Right ventricle myocardium superior (tissue), 1 donor: ENCODE results near the gene FOXP1. TPM values are rescaled to one million over a fixed set of nuclear protein-coding genes. Genes with fewer than 3 reads are reported as not detected.

Experiments
- ATAC-seq: fragments of 200-7000 bp; cut with Tn5 transposase; one replicate; pipeline ENCODE4 v1.9.1; 2020; ENCODE audit warnings: mild to moderate bottlenecking; ENCODE audit not compliant: poor library complexity
- DNase-seq: peaks from one replicate; pipeline ENCODE4 v3.0.0-alpha.2; 2020
- intact Hi-C: fragments of 100-400 bp; cut with DNase I; formaldehyde crosslinking; loops from one replicate; pipeline ENCODE4 v1.11.2; 2022
- total RNA-seq: library from RNA; stranded (reverse); fragmentation: NEBNext Ultra II Directional; extraction: Animal tissue kit (Norgen Biotek cat#: 25700); gene quantifications from one replicate; pipeline ENCODE4 v1.2.1, GENCODE V29; 2021
- donor health status: DM: no; HTN: yes; CAD: no; lungs with severe emphysema.

The FOXP1 gene
- total RNA-seq, 1 donor from 2014 or later, result 36.3 TPM

- ATAC-seq (no peak), DNase-seq (no peak)
- intact Hi-C loops, result no loop called here
Observed at GRCh38 chr3:71518089-71518488, 65.4 kb downstream of the FOXP1 start.

GRCh38 chr3:71517271-71517791 lies 66.2 kb downstream of the FOXP1 start:
- ATAC-seq, result no peak
- DNase-seq, result no peak
- intact Hi-C loops, result no loop called here

GRCh38 chr3:71515636-71516365 lies 67.7 kb downstream of the FOXP1 start:
- DNase-seq (no peak), ATAC-seq (peak; percentile 48)
- intact Hi-C loops, result no loop called here

GRCh38 chr3:71514621-71515020 lies 68.9 kb downstream of the FOXP1 start:
- no peak for ATAC-seq
- DNase-seq, result no peak
- intact Hi-C loops, result no loop called here

DNA sequence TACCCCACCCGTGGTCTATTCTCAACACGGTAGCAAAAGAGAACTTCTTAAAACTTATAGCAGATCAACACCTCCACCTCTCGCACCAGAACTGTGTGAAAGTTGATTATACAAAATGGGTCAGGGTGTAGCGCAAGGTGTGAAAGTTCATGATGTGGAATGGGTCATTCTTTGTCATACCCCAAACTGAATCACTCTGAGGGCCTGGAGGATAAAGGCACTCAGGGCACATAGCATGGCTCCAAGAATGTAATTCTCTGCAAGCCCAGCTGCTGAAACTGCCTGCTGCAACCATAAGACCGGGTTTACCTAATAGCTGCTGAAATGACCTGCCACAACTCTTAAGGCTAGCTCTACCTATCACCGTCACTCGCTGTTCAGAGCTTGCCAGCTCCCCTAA lies 70.0 kb downstream of the FOXP1 start:
- DNase-seq, result no peak
- no peak for ATAC-seq
- intact Hi-C loops, result no loop called here

DNA sequence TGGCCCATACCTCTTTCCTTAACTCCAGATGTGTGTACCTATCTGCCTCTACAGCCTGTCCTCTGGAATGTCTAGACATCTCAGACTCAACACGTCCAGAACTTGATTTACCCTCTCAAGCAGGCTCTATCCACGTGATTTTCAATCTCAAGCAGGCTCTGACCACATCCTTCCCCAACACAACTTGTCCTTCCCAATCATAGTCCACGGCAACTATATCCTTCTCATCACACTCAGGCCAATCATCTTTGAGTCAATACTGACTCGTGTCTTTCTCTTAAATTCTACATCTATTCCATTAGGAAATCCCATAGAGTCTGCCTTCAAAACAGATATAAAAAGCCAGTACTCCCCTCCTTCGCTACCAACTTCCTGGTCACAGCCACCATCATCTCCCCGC lies 70.4 kb downstream of the FOXP1 start:
- DNase-seq (no peak), ATAC-seq (no peak)
- intact Hi-C loops, result no loop called here

DNA sequence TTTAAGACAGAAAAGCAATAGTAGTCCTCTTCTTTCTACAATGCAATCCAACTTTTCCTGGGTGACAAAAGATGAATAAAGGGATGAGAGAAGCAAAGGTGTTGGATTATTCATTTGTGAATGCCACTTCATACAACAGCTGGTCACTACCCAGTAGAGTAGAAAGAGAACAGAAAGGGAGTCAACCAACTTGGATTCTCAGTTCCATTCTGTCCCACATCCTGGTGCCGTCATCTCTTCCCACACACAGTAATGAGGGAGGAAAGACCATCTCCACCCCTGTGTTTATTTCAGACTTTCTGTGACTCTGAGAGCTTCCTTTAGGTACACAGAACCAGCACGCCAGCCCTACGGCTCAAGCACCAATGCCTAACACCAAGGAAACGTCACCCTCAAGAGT lies 71.0 kb downstream of the FOXP1 start:
- intact Hi-C loops, result no loop called here
- DNase-seq, result no peak
- no peak for ATAC-seq

GRCh38 chr3:71512000-71512399 lies 71.5 kb downstream of the FOXP1 start:
- intact Hi-C loops, result no loop called here
- ATAC-seq, result peak; percentile 27

DNA sequence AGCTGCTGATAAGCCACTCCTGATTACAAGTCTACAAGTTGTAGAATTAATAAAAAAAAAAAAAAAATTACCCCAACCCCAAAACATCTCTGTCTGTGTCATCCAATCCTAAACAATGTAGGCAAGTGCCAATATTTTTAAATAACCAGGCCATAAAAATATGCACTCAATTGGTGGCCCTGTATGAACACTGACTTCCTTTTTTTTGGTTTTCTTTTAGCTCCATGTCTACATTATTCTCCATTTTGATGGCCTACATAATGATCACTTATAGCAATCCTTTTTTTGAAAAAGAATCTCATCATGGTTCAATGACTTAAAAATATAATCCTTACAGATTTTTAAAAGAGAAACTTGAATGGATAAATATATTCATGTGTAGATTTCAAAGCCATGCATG lies 72.1 kb downstream of the FOXP1 start:
- ATAC-seq, result no peak
- intact Hi-C loops, result no loop called here
- DNase-seq, result no peak

More at GRCh38 chr3:71512000-71512399, 71.5 kb downstream of the FOXP1 start:
- no peak for DNase-seq

DNA sequence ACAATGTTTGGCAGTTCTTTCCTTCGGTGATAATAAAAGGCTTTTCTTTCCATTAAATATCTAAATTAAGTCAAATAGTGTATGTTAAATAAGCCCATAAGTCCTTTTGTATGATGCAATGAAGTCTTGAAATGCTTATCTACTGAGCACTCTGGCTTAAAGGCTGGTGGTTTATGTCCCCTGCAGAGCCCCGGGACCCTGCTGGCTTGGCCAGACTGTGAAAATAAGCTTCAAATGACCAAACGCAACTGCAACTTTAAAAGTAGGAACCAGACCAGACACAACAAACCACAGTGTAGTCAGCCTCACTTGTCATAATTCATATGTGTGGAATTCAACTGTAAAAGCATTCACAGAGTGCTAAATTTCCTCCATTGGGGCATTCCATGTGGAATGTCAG lies 72.5 kb downstream of the FOXP1 start:
- intact Hi-C loops, result no loop called here
- no peak for ATAC-seq
- DNase-seq, result no peak

DNA sequence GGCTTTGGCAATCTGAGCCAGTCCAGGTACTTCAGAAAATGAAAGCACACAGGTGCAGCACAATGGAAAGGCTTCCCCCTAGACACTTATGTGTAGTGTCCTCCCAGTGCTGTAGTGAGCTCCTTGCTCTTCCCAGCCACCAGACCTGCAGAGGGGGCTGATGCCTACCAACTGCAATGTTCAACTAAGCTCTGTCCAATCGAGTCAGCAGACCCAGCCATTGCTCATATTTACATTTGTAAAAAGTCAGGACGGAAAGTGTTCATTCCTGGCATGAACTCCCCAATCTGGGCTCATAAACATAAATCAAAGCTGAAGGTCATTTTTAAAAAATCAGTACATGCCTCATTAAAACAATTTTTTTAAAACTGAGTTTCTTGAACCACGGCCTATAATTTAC lies 73.0 kb downstream of the FOXP1 start:
- intact Hi-C loops, result no loop called here
- no peak for ATAC-seq
- no peak for DNase-seq

GRCh38 chr3:71509066-71509465 lies 74.5 kb downstream of the FOXP1 start:
- ATAC-seq, result no peak
- intact Hi-C loops, result no loop called here

DNA sequence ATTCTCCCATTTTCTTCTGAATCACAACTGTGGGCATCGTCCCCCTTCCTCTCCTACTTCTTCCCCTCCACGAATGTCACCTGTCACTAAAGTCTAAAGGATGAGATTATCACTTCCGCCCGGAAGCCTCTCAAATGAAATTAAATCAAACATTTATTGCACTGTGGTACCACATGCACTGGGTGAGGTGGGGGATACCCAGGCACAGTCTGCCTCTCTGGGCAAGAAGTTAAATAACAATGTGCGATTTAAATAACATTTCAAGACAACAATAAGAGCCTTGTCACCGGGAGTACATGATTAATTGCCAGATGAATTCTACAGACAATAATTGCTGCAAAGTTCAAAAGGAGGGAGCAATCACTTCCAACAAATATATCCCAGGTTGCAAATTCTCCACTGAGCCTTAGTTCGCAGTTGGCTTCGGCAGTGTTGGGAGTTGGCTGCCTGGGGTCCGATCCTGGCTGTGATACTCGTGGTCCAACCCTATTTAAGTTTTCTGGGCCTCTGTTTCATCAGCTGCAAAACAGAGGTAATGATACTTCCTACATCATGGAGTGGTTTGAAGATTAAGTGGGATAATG lies 77.7 kb downstream of the FOXP1 start:
- ATAC-seq (no peak), DNase-seq (no peak)
- intact Hi-C loops, result no loop called here

More at GRCh38 chr3:71509066-71509465, 74.5 kb downstream of the FOXP1 start:
- DNase-seq, result no peak

- ATAC-seq, result no peak
- no peak for DNase-seq
- intact Hi-C loops, result no loop called here
Observed at GRCh38 chr3:71504250-71505036, 79.1 kb downstream of the FOXP1 start.

- ATAC-seq (no peak), DNase-seq (no peak)
- intact Hi-C loops, result no loop called here
Observed at GRCh38 chr3:71503525-71504249, 79.8 kb downstream of the FOXP1 start.

DNA sequence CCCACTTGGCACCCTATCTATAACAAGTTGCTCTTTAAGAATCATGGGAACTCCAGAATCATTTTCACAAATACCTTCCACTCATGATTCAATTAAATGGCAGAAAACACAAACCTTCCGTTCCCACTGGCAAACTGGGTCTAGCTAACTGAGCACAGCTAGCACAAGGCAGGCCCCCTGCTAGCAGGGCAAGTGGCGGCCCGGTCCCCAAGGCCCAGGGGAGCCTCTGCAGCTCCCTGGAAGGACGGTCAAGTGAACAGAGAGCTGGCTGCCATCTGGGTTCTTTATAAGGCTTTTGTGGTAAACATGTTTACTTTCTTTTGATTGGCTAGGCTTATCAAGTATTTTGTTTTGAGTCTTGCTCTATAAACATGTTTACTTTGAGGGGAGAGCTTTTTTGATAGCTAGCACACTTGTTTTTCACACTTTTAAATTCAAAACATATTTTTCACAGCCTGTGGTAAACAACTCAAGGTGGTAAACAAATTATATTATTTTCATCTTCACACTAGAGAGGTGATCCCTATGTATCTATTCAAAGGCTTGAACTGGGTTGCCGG lies 81.4 kb downstream of the FOXP1 start:
- ATAC-seq, result no peak
- intact Hi-C loops, result no loop called here

DNA sequence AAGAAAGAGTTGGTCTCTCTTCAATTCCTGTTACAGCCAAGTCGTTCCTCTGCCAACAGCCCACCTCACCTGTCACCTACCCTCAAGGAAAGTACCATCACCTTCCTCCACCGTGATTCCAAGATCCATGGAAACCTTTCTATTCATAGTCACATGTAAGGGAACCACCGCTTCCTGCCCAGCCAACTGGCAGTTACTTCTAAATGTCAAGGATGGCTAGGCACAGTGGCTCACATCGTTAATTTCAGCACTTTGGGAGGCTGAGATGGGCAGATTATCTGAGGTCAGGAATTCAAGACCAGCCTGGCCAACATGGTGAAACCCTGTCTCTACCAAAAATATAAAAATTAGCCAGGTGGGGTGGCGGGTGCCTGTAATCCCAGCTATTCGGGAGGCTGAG lies 82.8 kb downstream of the FOXP1 start:
- DNase-seq (no peak), ATAC-seq (no peak)
- intact Hi-C loops, result no loop called here

More for the DNA sequence above, 81.4 kb downstream of the FOXP1 start:
- DNase-seq, result no peak

DNA sequence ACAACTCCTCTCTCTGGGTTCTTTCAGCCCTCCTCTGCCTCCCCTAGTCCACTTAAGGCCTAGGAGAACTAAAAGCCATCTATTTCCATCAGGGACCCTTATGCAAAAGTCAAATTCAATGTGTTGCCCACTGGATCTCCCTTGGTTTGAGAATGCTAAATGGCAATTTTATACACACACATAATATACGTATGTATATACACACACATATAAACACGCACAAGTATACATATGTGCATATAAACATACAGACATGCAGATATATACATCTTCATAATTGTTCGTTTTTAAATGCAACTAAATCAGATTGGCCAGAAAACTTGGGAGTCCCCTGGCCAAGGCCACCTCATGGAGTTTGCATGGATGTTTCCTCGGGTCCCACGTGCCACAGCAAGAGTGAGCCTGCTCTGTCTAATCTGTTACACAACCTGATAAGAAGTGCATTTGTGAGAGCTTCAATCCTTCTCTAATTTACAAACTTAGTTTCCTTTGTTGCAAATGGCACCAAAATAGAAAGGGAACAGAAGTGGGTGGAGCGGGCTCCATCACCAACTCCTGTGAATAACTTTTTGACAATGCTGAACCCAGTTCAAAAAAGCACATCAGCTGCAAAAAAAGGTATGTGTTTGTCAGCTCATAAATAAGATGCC lies 84.2 kb downstream of the FOXP1 start:
- intact Hi-C loops, result no loop called here
- DNase-seq, result no peak
- ATAC-seq, result no peak
